MV-4-11 (cell line): ENCODE measurements around the gene EXOSC1.
"Not testable (repeated sequence)": the region's sequence is repeated elsewhere in the genome, so short reads cannot be mapped to it uniquely, and the experiment has no call there.

ENCODE experiments used
- DNase-seq: peaks from one replicate; lab custom pipeline; 2025; lab: John Stamatoyannopoulos, UW

EXOSC1 gene

GRCh38 chr10:97445722-97446639, at the start of gene EXOSC1, which contains the start of gene ZDHHC16:
Gene EXOSC1, minus strand, starts transcription at chr10:97446006. Its CDS starts 21 bp downstream, at chr10:97445985.
Gene ZDHHC16, plus strand, starts transcription at chr10:97446175. Its CDS starts 5,501 bp downstream, at chr10:97451676.
- peak; percentile 95 for DNase-seq

GRCh38 chr10:97494863-97495506, 49.2 kb upstream of the EXOSC1 start:
- no peak for DNase-seq

GRCh38 chr10:97494151-97494550, 48.3 kb upstream of the EXOSC1 start:
- no peak for DNase-seq

- DNase-seq: no peak
Measured at GRCh38 chr10:97490592-97490991, 44.8 kb upstream of the EXOSC1 start.

GRCh38 chr10:97485647-97486281, 40.0 kb upstream of the EXOSC1 start:
- DNase-seq: no peak

- DNase-seq: no peak
Measured at GRCh38 chr10:97483921-97484320, 38.1 kb upstream of the EXOSC1 start.

GRCh38 chr10:97483506-97483905, 37.7 kb upstream of the EXOSC1 start:
- no peak for DNase-seq

GRCh38 chr10:97482381-97482780, 36.6 kb upstream of the EXOSC1 start:
- DNase-seq: no peak

- no peak for DNase-seq
Measured at GRCh38 chr10:97481071-97481470, 35.3 kb upstream of the EXOSC1 start.

GRCh38 chr10:97479939-97480338, 34.1 kb upstream of the EXOSC1 start:
- DNase-seq: no peak

GRCh38 chr10:97479410-97479809, 33.6 kb upstream of the EXOSC1 start:
- not testable (repeated sequence) for DNase-seq

GRCh38 chr10:97475936-97476594, 30.3 kb upstream of the EXOSC1 start:
- peak; percentile 52 for DNase-seq

GRCh38 chr10:97474918-97475317, 29.1 kb upstream of the EXOSC1 start:
- DNase-seq: no peak

- DNase-seq: not testable (repeated sequence)
Measured at GRCh38 chr10:97468781-97469180, 23.0 kb upstream of the EXOSC1 start.

- DNase-seq: no peak
Measured at GRCh38 chr10:97468162-97468561, 22.4 kb upstream of the EXOSC1 start.

GRCh38 chr10:97466755-97467154, 20.9 kb upstream of the EXOSC1 start:
- DNase-seq: no peak

- DNase-seq: no peak
Measured at GRCh38 chr10:97465982-97466381, 20.2 kb upstream of the EXOSC1 start.

GRCh38 chr10:97464226-97464625, 18.4 kb upstream of the EXOSC1 start:
- no peak for DNase-seq

- peak; percentile 25 for DNase-seq
Measured at GRCh38 chr10:97463363-97464132, 17.7 kb upstream of the EXOSC1 start.

GRCh38 chr10:97462309-97462708, 16.5 kb upstream of the EXOSC1 start:
- DNase-seq: no peak

- DNase-seq: no peak
Measured at GRCh38 chr10:97459933-97460332, 14.1 kb upstream of the EXOSC1 start.
